ENCODE results near the gene ABHD17A.

Gene ABHD17A

GRCh38 chr19:1924320-1924961 is 39.1 kb upstream of the ABHD17A start:
- DNase-seq (ENCODE audit: low read depth) = no peak
- TF ChIP-seq, protein P1, sequence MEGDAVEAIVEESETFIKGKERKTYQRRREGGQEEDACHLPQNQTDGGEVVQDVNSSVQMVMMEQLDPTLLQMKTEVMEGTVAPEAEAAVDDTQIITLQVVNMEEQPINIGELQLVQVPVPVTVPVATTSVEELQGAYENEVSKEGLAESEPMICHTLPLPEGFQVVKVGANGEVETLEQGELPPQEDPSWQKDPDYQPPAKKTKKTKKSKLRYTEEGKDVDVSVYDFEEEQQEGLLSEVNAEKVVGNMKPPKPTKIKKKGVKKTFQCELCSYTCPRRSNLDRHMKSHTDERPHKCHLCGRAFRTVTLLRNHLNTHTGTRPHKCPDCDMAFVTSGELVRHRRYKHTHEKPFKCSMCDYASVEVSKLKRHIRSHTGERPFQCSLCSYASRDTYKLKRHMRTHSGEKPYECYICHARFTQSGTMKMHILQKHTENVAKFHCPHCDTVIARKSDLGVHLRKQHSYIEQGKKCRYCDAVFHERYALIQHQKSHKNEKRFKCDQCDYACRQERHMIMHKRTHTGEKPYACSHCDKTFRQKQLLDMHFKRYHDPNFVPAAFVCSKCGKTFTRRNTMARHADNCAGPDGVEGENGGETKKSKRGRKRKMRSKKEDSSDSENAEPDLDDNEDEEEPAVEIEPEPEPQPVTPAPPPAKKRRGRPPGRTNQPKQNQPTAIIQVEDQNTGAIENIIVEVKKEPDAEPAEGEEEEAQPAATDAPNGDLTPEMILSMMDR (IDR thresholded peaks at IDR 0.05; ENCODE audit: insufficient read depth, low read depth, low read length, missing control alignments) = no peak
- no peak overlapping the region for H3K4me3 ChIP-seq (ENCODE audit: low read depth, low read length)

DNA sequence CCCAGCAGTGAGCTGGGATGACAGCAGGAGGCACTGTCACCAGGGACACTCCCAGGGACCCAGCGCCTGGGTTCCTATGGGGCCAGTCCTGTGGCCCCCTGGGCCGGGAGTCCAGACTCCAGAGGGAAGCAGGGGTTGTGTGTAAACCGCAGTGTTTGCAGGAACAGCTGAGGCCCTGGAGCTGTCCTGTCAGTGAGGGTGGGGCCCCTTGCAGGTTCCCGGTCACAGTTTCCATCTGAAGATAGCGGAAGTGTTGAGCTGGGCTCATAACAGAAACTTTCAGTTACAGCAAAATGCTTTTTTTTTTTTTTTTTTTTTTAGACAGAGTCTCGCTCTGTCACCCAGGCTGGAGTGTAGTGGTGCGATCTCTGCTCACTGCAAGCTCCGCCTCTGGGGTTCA is 38.0 kb upstream of the ABHD17A start:
- DNase-seq (ENCODE audit: low read depth) = peak; percentile 91
- no peak overlapping the region for H3K4me3 ChIP-seq (ENCODE audit: low read depth, low read length)

GRCh38 chr19:1922803-1923202 is 37.5 kb upstream of the ABHD17A start:
- TF ChIP-seq, protein P1 (IDR thresholded peaks at IDR 0.05; ENCODE audit: insufficient read depth, low read depth, low read length, missing control alignments) = no peak
- no peak for DNase-seq (ENCODE audit: low read depth)
- no peak overlapping the region for H3K4me3 ChIP-seq (ENCODE audit: low read depth, low read length)

More for the DNA sequence above, 38.0 kb upstream of the ABHD17A start:
- TF ChIP-seq, protein P1 (IDR thresholded peaks at IDR 0.05; ENCODE audit: insufficient read depth, low read depth, low read length, missing control alignments) = peak; percentile 14

DNA sequence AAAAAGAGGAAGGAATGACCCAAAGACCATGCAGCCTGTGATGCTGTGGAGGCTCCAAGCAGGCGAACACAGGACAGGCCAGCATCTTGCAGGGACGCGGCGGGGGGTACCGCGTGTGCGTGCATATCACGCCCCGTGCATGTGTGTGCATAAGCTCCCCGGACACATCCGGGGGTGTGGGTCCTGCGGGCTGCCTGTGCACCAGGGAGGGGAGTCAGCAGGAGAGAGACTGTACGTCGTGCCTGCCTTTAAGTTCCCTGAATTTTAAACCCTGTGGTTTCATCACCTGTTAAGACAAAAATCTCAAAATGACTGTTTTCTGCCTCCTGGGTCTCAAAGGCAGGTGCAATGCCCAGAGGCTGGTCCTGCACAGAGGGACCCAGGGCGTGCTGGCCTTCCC is 36.5 kb upstream of the ABHD17A start:
- peak; percentile 51 for DNase-seq (ENCODE audit: low read depth)
- H3K4me3 ChIP-seq (ENCODE audit: low read depth, low read length) = no peak overlapping the region
- TF ChIP-seq, protein P1 (IDR thresholded peaks at IDR 0.05; ENCODE audit: insufficient read depth, low read depth, low read length, missing control alignments) = no peak

DNA sequence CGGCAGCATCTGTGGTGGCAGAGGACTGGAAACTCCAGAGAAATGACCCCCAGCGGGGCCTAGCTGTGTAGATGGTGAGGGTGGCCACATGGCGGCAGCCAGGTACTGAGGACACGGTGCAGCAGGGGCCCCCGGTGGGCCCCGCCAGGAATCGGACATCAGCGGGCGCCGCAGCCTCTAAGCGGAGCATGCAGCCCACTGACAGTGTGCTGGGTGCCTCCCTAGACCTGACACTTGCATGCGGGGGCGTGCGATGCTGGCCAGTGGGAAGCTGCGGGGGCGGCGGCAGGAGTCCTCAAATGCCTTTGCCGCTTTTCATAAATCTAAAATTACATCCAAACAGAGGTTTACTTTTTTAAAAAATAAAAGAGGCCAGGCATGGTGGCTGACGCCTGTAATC is 36.0 kb upstream of the ABHD17A start:
- no peak overlapping the region for H3K4me3 ChIP-seq (ENCODE audit: low read depth, low read length)
- TF ChIP-seq, protein P1 (IDR thresholded peaks at IDR 0.05; ENCODE audit: insufficient read depth, low read depth, low read length, missing control alignments) = no peak
- no peak for DNase-seq (ENCODE audit: low read depth)

GRCh38 chr19:1920644-1921043 is 35.3 kb upstream of the ABHD17A start:
- DNase-seq (ENCODE audit: low read depth) = no peak
- H3K4me3 ChIP-seq (ENCODE audit: low read depth, low read length) = no peak overlapping the region
- TF ChIP-seq, protein P1 (IDR thresholded peaks at IDR 0.05; ENCODE audit: insufficient read depth, low read depth, low read length, missing control alignments) = no peak

DNA sequence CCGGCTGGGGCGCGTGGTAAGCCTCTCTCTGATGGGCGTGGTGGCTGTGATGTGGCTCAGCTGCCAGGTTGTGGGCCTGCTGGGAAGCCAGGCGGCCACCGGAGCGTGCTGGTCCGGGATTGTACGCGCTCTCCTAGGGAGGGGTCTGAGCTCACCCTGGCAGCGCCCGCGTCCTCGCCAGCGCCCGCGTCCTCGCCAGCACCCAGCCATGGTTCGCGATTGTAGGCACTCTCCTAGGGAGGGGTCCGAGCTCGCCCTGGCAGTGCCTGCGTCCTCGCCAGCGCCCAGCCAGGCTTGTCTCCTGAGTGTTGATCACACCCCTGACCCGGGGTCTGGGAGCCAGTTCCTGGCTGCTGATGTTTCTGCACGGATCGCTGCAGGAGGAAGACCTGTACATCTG is 33.7 kb upstream of the ABHD17A start:
- TF ChIP-seq, protein P1 (IDR thresholded peaks at IDR 0.05; ENCODE audit: insufficient read depth, low read depth, low read length, missing control alignments) = no peak
- H3K4me3 ChIP-seq (ENCODE audit: low read depth, low read length) = no peak overlapping the region
- no peak for DNase-seq (ENCODE audit: low read depth)
